T-cell (primary cell): ENCODE data around the gene TRIM9. TPM values are rescaled to one million over a fixed set of nuclear protein-coding genes. Genes with fewer than 3 reads are reported as not detected.

Source experiments
- ATAC-seq, 4 experiments: fragments of 200-7000 bp in 3 of 4; fragments of 150-1000 bp in 1 of 4; cut with Tn5 transposase; replicated peaks in 1 of 4; 1 replicate in 3 of 4; 2 replicates in 1 of 4; pipeline ENCODE4 v1.10.0; 2021; ENCODE audit warnings: moderate library complexity in 3 of 4, mild to moderate bottlenecking in 2 of 4, moderate number of reproducible peaks in 1 of 4
- CTCF ChIA-PET, 2 donors: fragments of 300-600 bp; sonication (Branson Sonifier 250); formaldehyde crosslinking; loops; one replicate each; lab custom pipeline; 2022; ENCODE audit warnings: antibody characterized with exemption in 2 of 2; lab: Charles Lee
- POLR2A ChIA-PET, 2 donors: fragments of 300-600 bp; sonication (Branson Sonifier 250); formaldehyde crosslinking; loops; one replicate each; lab custom pipeline; 2022; ENCODE audit warnings: antibody characterized with exemption in 2 of 2; lab: Charles Lee
- DNase-seq, 35 experiments: peaks; one replicate each; pipeline versions ENCODE4 v3.0.0 to v3.0.0-alpha.2; 2013 to 2023
- H3K27ac ChIP-seq: one replicate; pipeline ENCODE4 v1.5.1; 2013; ENCODE audit warnings: low read length
- H3K27me3 ChIP-seq, 2 experiments: replicated peaks in 1 of 2; 1 replicate in 1 of 2; 2 replicates in 1 of 2; pipeline versions ENCODE4 v1.6.1 to v1.7.0; 2013; ENCODE audit warnings: low read length in 1 of 2, mixed read lengths in 1 of 2; ENCODE audit not compliant: control insufficient read depth in 2 of 2, insufficient read depth in 2 of 2; ENCODE audit errors: extremely low read depth in 1 of 2
- H3K36me3 ChIP-seq, 2 donors: 1 replicate in 1 of 2; 2 replicates in 1 of 2; pipeline versions ENCODE4 v1.6.1 to v1.7.0; 2013; ENCODE audit warnings: low read length in 1 of 2; ENCODE audit not compliant: control insufficient read depth in 2 of 2, insufficient read depth in 1 of 2; ENCODE audit errors: extremely low read depth in 1 of 2
- H3K4me1 ChIP-seq, 2 experiments: 1 replicate in 1 of 2; 2 replicates in 1 of 2; pipeline versions ENCODE4 v1.6.1 to v1.7.0; 2013; ENCODE audit warnings: low read length in 2 of 2, mixed read lengths in 1 of 2; ENCODE audit not compliant: insufficient read depth in 2 of 2, control insufficient read depth in 1 of 2; ENCODE audit errors: extremely low read depth in 1 of 2
- H3K4me3 ChIP-seq, 2 donors: 1 replicate in 1 of 2; 2 replicates in 1 of 2; pipeline versions ENCODE4 v1.5.1 to v1.7.0; 2013; ENCODE audit warnings: mild to moderate bottlenecking in 2 of 2, low read length in 1 of 2, moderate library complexity in 1 of 2; ENCODE audit not compliant: control insufficient read depth in 1 of 2; ENCODE audit errors: extremely low read depth in 1 of 2
- H3K9me3 ChIP-seq: 2 replicates; pipeline ENCODE4 v1.7.0; 2013
- H3K27ac Mint-ChIP-seq, 2 donors: one replicate each; pipeline ENCODE4 v1.8.0; 2020 to 2021; ENCODE audit warnings: mild to moderate bottlenecking in 2 of 2, mixed read lengths in 2 of 2
- H3K27me3 Mint-ChIP-seq, 2 donors: one replicate each; pipeline ENCODE4 v1.8.0; 2021 to 2022; ENCODE audit warnings: mixed read lengths in 2 of 2
- H3K36me3 Mint-ChIP-seq: one replicate; pipeline ENCODE4 v1.8.0; 2021; ENCODE audit warnings: mixed read lengths
- H3K4me1 Mint-ChIP-seq, 3 donors: one replicate each; pipeline ENCODE4 v1.8.0; 2020 to 2022; ENCODE audit warnings: mixed read lengths in 3 of 3, mild to moderate bottlenecking in 1 of 3
- H3K4me3 Mint-ChIP-seq, 3 donors: one replicate each; pipeline ENCODE4 v1.8.0; 2020 to 2022; ENCODE audit warnings: mild to moderate bottlenecking in 3 of 3, mixed read lengths in 3 of 3, moderate library complexity in 3 of 3
- H3K9me3 Mint-ChIP-seq, 3 donors: one replicate each; pipeline ENCODE4 v1.8.0; 2020 to 2022; ENCODE audit warnings: mixed read lengths in 3 of 3
- WGBS: methylation state at CpG from one replicate; pipeline ENCODE4 v1.1.5; 2013; ENCODE audit warnings: missing lambda C conversion rate; ENCODE audit not compliant: insufficient coverage; 5-methylcytosine and 5-hydroxymethylcytosine counted together
- total RNA-seq, 35 experiments: library from RNA in 6 of 35; stranded (reverse) in 6 of 35; fragments of 120-200 nt in 1 of 35; gene quantifications; one replicate each; pipeline versions ENCODE4 v1.2.1 to v1.2.4 and lab custom pipeline; 2013 to 2026

TRIM9 gene
- total RNA-seq, 5 donors from 2014 or later (not counting 1 experiment from before 2014, with no cell fraction given): 0.30 to 1.3 (median 0.88) TPM

- POLR2A ChIA-PET: no interaction called here
- Histone ChIP-seq H3K4me3 (no peak overlapping the region), H3K27me3 (peaks cover 0 to 6% of the 10 kb centered on the region in 2 experiments), H3K27ac (no peak overlapping the region), H3K4me1 (no peaks in the 10 kb centered on the region), H3K9me3 (no peaks in the 10 kb centered on the region), H3K36me3 (no peaks in the 10 kb centered on the region)
- Mint-ChIP-seq H3K27me3 (peaks cover 6 to 14% of the 10 kb centered on the region in 2 donors), H3K4me1 (peaks cover 0 to 4% (median 0%) of the 10 kb centered on the region in 3 donors), H3K27ac (no peak overlapping the region), H3K4me3 (no peak overlapping the region), H3K36me3 (no peaks in the 10 kb centered on the region), H3K9me3 (no peaks in the 10 kb centered on the region)
- CTCF ChIA-PET: no interaction called here
- DNase-seq (no peak), ATAC-seq (no peak)
- 91% methylated on average over 5 of the region's 12 CpGs for WGBS
Measured at GRCh38 chr14:50985859-50986331, 109.0 kb downstream of the TRIM9 start.

- Mint-ChIP-seq H3K4me1 (peaks cover 0 to 4% (median 0%) of the 10 kb centered on the region in 3 donors), H3K36me3 (no peaks in the 10 kb centered on the region), H3K4me3 (no peak overlapping the region), H3K27me3 (peaks cover 6 to 14% of the 10 kb centered on the region in 2 donors), H3K27ac (no peak overlapping the region), H3K9me3 (no peaks in the 10 kb centered on the region)
- H3K4me1 ChIP-seq: no peaks in the 10 kb centered on the region
- no peak overlapping the region for H3K27ac ChIP-seq
- no peaks in the 10 kb centered on the region for H3K9me3 ChIP-seq
- no peak for ATAC-seq
- ChIA-PET POLR2A (no interaction called here), CTCF (interaction anchor here in 1 of 2 donors (0.6 kb wide), 1 partner anchor 45 kb away, joined by 9 read pairs; no protein-coding TSS in a partner anchor)
- peaks cover 0 to 6% of the 10 kb centered on the region in 2 experiments for H3K27me3 ChIP-seq
- DNase-seq: no peak
- H3K4me3 ChIP-seq: no peak overlapping the region
- no peaks in the 10 kb centered on the region for H3K36me3 ChIP-seq
- WGBS: 95% methylated on average over 10 of the region's 13 CpGs
Measured at GRCh38 chr14:50985124-50985858, 109.6 kb downstream of the TRIM9 start.

- no peak overlapping the region for H3K27ac ChIP-seq
- H3K4me1 Mint-ChIP-seq: peaks cover 0 to 4% (median 0%) of the 10 kb centered on the region in 3 donors
- WGBS: no CpG with 5 or more reads among the region's 2 CpGs
- DNase-seq (no peak), ATAC-seq (no peak)
- H3K4me3 Mint-ChIP-seq: no peak overlapping the region
- peaks cover 7 to 15% of the 10 kb centered on the region in 2 donors for H3K27me3 Mint-ChIP-seq
- CTCF ChIA-PET: no interaction called here
- no peaks in the 10 kb centered on the region for H3K9me3 Mint-ChIP-seq
- H3K4me3 ChIP-seq: no peak overlapping the region
- H3K4me1 ChIP-seq: no peaks in the 10 kb centered on the region
- no peaks in the 10 kb centered on the region for H3K9me3 ChIP-seq
- H3K36me3 Mint-ChIP-seq: no peaks in the 10 kb centered on the region
- peaks cover 0 to 6% of the 10 kb centered on the region in 2 experiments for H3K27me3 ChIP-seq
- POLR2A ChIA-PET: no interaction called here
- no peak overlapping the region for H3K27ac Mint-ChIP-seq
- H3K36me3 ChIP-seq: no peaks in the 10 kb centered on the region
Measured at GRCh38 chr14:50984036-50984710, 110.7 kb downstream of the TRIM9 start.

- no peaks in the 10 kb centered on the region for H3K36me3 Mint-ChIP-seq
- ChIA-PET POLR2A (no interaction called here), CTCF (no interaction called here)
- no peak overlapping the region for H3K4me3 Mint-ChIP-seq
- ATAC-seq (no peak), DNase-seq (no peak)
- peaks cover 0 to under 1% (median 0%) of the 10 kb centered on the region in 3 donors for H3K4me1 Mint-ChIP-seq
- peaks cover 0 to 2% of the 10 kb centered on the region in 2 experiments for H3K27me3 ChIP-seq
- peaks cover 3 to 14% of the 10 kb centered on the region in 2 donors for H3K27me3 Mint-ChIP-seq
- H3K9me3 Mint-ChIP-seq: no peaks in the 10 kb centered on the region
- H3K27ac ChIP-seq: no peak overlapping the region
- 58% methylated on average over 2 of the region's 5 CpGs for WGBS
- H3K4me1 ChIP-seq: no peaks in the 10 kb centered on the region
- H3K9me3 ChIP-seq: no peaks in the 10 kb centered on the region
- no peak overlapping the region for H3K27ac Mint-ChIP-seq
- no peak overlapping the region for H3K4me3 ChIP-seq
- no peaks in the 10 kb centered on the region for H3K36me3 ChIP-seq
Measured at GRCh38 chr14:50979941-50980850, 114.7 kb downstream of the TRIM9 start.

- H3K27me3 ChIP-seq: peaks cover 0 to 5% of the 10 kb centered on the region in 2 experiments
- Mint-ChIP-seq H3K9me3 (no peaks in the 10 kb centered on the region), H3K36me3 (no peaks in the 10 kb centered on the region), H3K4me1 (no peaks in the 10 kb centered on the region), H3K4me3 (no peak overlapping the region), H3K27ac (no peak overlapping the region), H3K27me3 (peaks cover 3 to 14% of the 10 kb centered on the region in 2 donors)
- ChIA-PET POLR2A (no interaction called here), CTCF (no interaction called here)
- DNase-seq (no peak), ATAC-seq (no peak)
- H3K9me3 ChIP-seq: no peaks in the 10 kb centered on the region
- no peaks in the 10 kb centered on the region for H3K4me1 ChIP-seq
- H3K27ac ChIP-seq: no peak overlapping the region
- no peaks in the 10 kb centered on the region for H3K36me3 ChIP-seq
- 92% methylated on average over 1 of the region's 4 CpGs for WGBS
- no peak overlapping the region for H3K4me3 ChIP-seq
Measured at GRCh38 chr14:50978888-50979287, 116.0 kb downstream of the TRIM9 start.

GRCh38 chr14:50978529-50978871 lies 116.4 kb downstream of the TRIM9 start:
- Histone ChIP-seq H3K4me3 (no peak overlapping the region), H3K27me3 (peaks cover 0 to 7% of the 10 kb centered on the region in 2 experiments), H3K27ac (no peak overlapping the region), H3K4me1 (no peaks in the 10 kb centered on the region), H3K36me3 (no peaks in the 10 kb centered on the region), H3K9me3 (no peaks in the 10 kb centered on the region)
- 100% methylated on average over 1 of the region's 3 CpGs for WGBS
- no peaks in the 10 kb centered on the region for H3K36me3 Mint-ChIP-seq
- CTCF ChIA-PET: no interaction called here
- no peak overlapping the region for H3K27ac Mint-ChIP-seq
- H3K9me3 Mint-ChIP-seq: no peaks in the 10 kb centered on the region
- ATAC-seq (no peak), DNase-seq (no peak)
- H3K27me3 Mint-ChIP-seq: peaks cover 3 to 14% of the 10 kb centered on the region in 2 donors
- no peaks in the 10 kb centered on the region for H3K4me1 Mint-ChIP-seq
- POLR2A ChIA-PET: no interaction called here
- no peak overlapping the region for H3K4me3 Mint-ChIP-seq
